ENCODE data around the gene GJB5. TPM values are rescaled to one million over a fixed set of nuclear protein-coding genes. Genes with fewer than 3 reads are reported as not detected.
"Not testable (repeated sequence)": the region's sequence is repeated elsewhere in the genome, so short reads cannot be mapped to it uniquely, and the experiment has no call there.

The GJB5 gene
- total RNA-seq, 1 donor from 2014 or later: not detected

- no peaks in the 10 kb centered on the region for H3K36me3 Mint-ChIP-seq (ENCODE audit: low read depth)
- H3K9me3 Mint-ChIP-seq (ENCODE audit: low read depth): no peaks in the 10 kb centered on the region
- peaks cover 6% of the 10 kb centered on the region for H3K4me1 Mint-ChIP-seq (ENCODE audit: low read depth)
- H3K4me3 Mint-ChIP-seq (ENCODE audit: unreplicated experiment): no peak overlapping the region
- H3K27me3 Mint-ChIP-seq (ENCODE audit: low read depth): peaks cover 9% of the 10 kb centered on the region
- H3K27ac Mint-ChIP-seq (ENCODE audit: unreplicated experiment): no peak overlapping the region
- peak; percentile 21 for DNase-seq (ENCODE audit: low spot score)
- TF ChIP-seq CTCF (IDR thresholded peaks at IDR 0.05): no peak
Measured at GRCh38 chr1:34763142-34763781, 8.4 kb downstream of the GJB5 start.

GRCh38 chr1:34768856-34769255 is 14.0 kb downstream of the GJB5 start:
- H3K36me3 Mint-ChIP-seq (ENCODE audit: low read depth): no peaks in the 10 kb centered on the region
- no peaks in the 10 kb centered on the region for H3K4me1 Mint-ChIP-seq (ENCODE audit: low read depth)
- no peak for TF ChIP-seq CTCF (IDR thresholded peaks at IDR 0.05)
- DNase-seq (ENCODE audit: low spot score): no peak
- H3K4me3 Mint-ChIP-seq (ENCODE audit: unreplicated experiment): no peak overlapping the region
- H3K9me3 Mint-ChIP-seq (ENCODE audit: low read depth): no peaks in the 10 kb centered on the region
- H3K27ac Mint-ChIP-seq (ENCODE audit: unreplicated experiment): no peak overlapping the region
- H3K27me3 Mint-ChIP-seq (ENCODE audit: low read depth): peaks cover 3% of the 10 kb centered on the region

GRCh38 chr1:34770891-34771504 is 16.2 kb downstream of the GJB5 start:
- no peaks in the 10 kb centered on the region for H3K4me1 Mint-ChIP-seq (ENCODE audit: low read depth)
- DNase-seq (ENCODE audit: low spot score): no peak
- peaks cover 3% of the 10 kb centered on the region for H3K27me3 Mint-ChIP-seq (ENCODE audit: low read depth)
- H3K36me3 Mint-ChIP-seq (ENCODE audit: low read depth): no peaks in the 10 kb centered on the region
- H3K4me3 Mint-ChIP-seq (ENCODE audit: unreplicated experiment): no peak overlapping the region
- H3K27ac Mint-ChIP-seq (ENCODE audit: unreplicated experiment): no peak overlapping the region
- H3K9me3 Mint-ChIP-seq (ENCODE audit: low read depth): no peaks in the 10 kb centered on the region
- TF ChIP-seq CTCF (IDR thresholded peaks at IDR 0.05): no peak

- Mint-ChIP-seq H3K36me3 (ENCODE audit: low read depth) (no peaks in the 10 kb centered on the region), H3K27ac (ENCODE audit: unreplicated experiment) (no peak overlapping the region), H3K9me3 (ENCODE audit: low read depth) (no peaks in the 10 kb centered on the region), H3K4me1 (ENCODE audit: low read depth) (no peaks in the 10 kb centered on the region), H3K4me3 (ENCODE audit: unreplicated experiment) (no peak overlapping the region), H3K27me3 (ENCODE audit: low read depth) (peaks cover 3% of the 10 kb centered on the region)
- TF ChIP-seq CTCF (IDR thresholded peaks at IDR 0.05): no peak
- DNase-seq (ENCODE audit: low spot score): no peak
Measured at GRCh38 chr1:34771573-34772371, 16.9 kb downstream of the GJB5 start.

- H3K4me3 Mint-ChIP-seq (ENCODE audit: unreplicated experiment); DNase-seq (ENCODE audit: low spot score); H3K27ac Mint-ChIP-seq (ENCODE audit: unreplicated experiment); H3K36me3 Mint-ChIP-seq (ENCODE audit: low read depth); H3K27me3 Mint-ChIP-seq (ENCODE audit: low read depth); H3K9me3 Mint-ChIP-seq (ENCODE audit: low read depth); H3K4me1 Mint-ChIP-seq (ENCODE audit: low read depth): not testable (repeated sequence)
Measured at GRCh38 chr1:34773114-34773513, 18.3 kb downstream of the GJB5 start.
